K562 (cell line): ENCODE data around the gene POTEF. TPM values are rescaled to one million over a fixed set of nuclear protein-coding genes. Genes with fewer than 3 reads are reported as not detected.

Experiments used
- ATAC-seq: fragments of 200-7000 bp; cut with Tn5 transposase; 3 replicates; pipeline ENCODE4 v1.9.1; 2020; ENCODE audit warnings: moderate library complexity
- BruUV-seq: library from RNA; stranded (reverse); fragments of 400-500 nt; replicated peaks from 2 replicates; lab custom pipeline; 2021; lab: Mats Ljungman, UMichigan
- CTCF ChIA-PET: fragments of 300-600 bp; formaldehyde crosslinking; extraction: SDS; loops from one replicate; lab custom pipeline; 2021; ENCODE audit warnings: low intra/inter-chr PET ratio; lab: Yijun Ruan, JAX
- POLR2A ChIA-PET: fragments of 300-600, 350-650 bp; sonication (Branson Sonifier 250); formaldehyde crosslinking; extraction: SDS; loops from one replicate; lab custom pipeline; 2021; ENCODE audit warnings: antibody characterized with exemption, inconsistent platforms; lab: Yijun Ruan, JAX
- DNase-seq, 4 experiments: peaks; one replicate each; pipeline versions ENCODE4 v3.0.0 to v3.0.0-alpha.2; 2011 to 2018; ENCODE audit warnings: low spot score in 3 of 4, mixed read lengths in 3 of 4; ENCODE audit errors: extremely low read depth in 1 of 4
- FAIRE-seq: peaks from 2 replicates; lab custom pipeline; 2011; peaks lifted over from hg19 to GRCh38; lab: Jason Lieb, UNC
- H2AFZ ChIP-seq: 2 replicates; pipeline ENCODE4 v1.6.0; 2011; ENCODE audit warnings: low read depth, low read length, control low read depth, inconsistent platforms
- H3K27ac ChIP-seq: fragments of 200-600 bp; 3 replicates; pipeline ENCODE4 v1.8.0; 2011; ENCODE audit warnings: low read depth, mild to moderate bottlenecking, control low read depth, inconsistent platforms, low read length, moderate library complexity, mixed read lengths; ENCODE audit errors: extremely low read depth
- H3K27me3 ChIP-seq, 2 experiments: fragments of 300-600 bp in 1 of 2; 2 replicates in 1 of 2; 3 replicates in 1 of 2; pipeline versions ENCODE4 v1.6.0 to v1.8.0; 2011; ENCODE audit warnings: inconsistent platforms in 2 of 2, low read length in 2 of 2, mild to moderate bottlenecking in 1 of 2, mixed read lengths in 1 of 2, moderate library complexity in 1 of 2; ENCODE audit not compliant: control insufficient read depth in 2 of 2, insufficient read depth in 2 of 2
- H3K36me3 ChIP-seq: fragments of 300-600 bp; 3 replicates; pipeline ENCODE4 v1.8.0; 2011; ENCODE audit warnings: mild to moderate bottlenecking, low read length, inconsistent platforms; ENCODE audit not compliant: control insufficient read depth, insufficient read depth
- H3K4me1 ChIP-seq, 2 experiments: fragments of 200-600 bp in 1 of 2; replicated peaks in 1 of 2; 2 replicates in 1 of 2; 3 replicates in 1 of 2; pipeline versions ENCODE4 v1.5.1 to v1.8.0; 2011; ENCODE audit warnings: inconsistent platforms in 2 of 2, low read length in 2 of 2, mild to moderate bottlenecking in 1 of 2, mixed read lengths in 1 of 2, moderate library complexity in 1 of 2; ENCODE audit not compliant: control insufficient read depth in 2 of 2, insufficient read depth in 2 of 2
- H3K4me2 ChIP-seq: 2 replicates; pipeline ENCODE4 v1.6.1; 2011; ENCODE audit warnings: low read length, control low read depth, inconsistent platforms, mixed read lengths; ENCODE audit not compliant: insufficient read depth
- H3K4me3 ChIP-seq: fragments of 200-600 bp; sonication (generic), shearing (Covaris generic); 2 replicates; pipeline ENCODE4 v1.5.1; 2016; ENCODE audit warnings: control low read depth, inconsistent platforms
- H3K79me2 ChIP-seq: fragments of 200-600 bp; 3 replicates; pipeline ENCODE4 v1.8.0; 2011; ENCODE audit warnings: low read length, inconsistent platforms; ENCODE audit not compliant: control insufficient read depth, insufficient read depth
- H3K9ac ChIP-seq, 2 experiments: 2 replicates each; pipeline versions ENCODE4 v1.6.0 to v1.6.1; 2011; ENCODE audit warnings: low read depth in 2 of 2, low read length in 2 of 2, control low read depth in 1 of 2, inconsistent platforms in 1 of 2, mild to moderate bottlenecking in 1 of 2, mixed read lengths in 1 of 2; ENCODE audit not compliant: insufficient read depth in 1 of 2
- H3K9me1 ChIP-seq: one replicate; pipeline ENCODE4 v1.6.0; 2011; ENCODE audit warnings: inconsistent platforms, mild to moderate bottlenecking, low read length, moderate library complexity; ENCODE audit not compliant: control insufficient read depth, insufficient read depth
- H3K9me3 ChIP-seq: replicated peaks from 2 replicates; pipeline ENCODE4 v1.5.1; 2011; ENCODE audit warnings: low read depth, low read length, inconsistent platforms; ENCODE audit not compliant: control insufficient read depth, insufficient read depth
- H4K20me1 ChIP-seq: replicated peaks from 2 replicates; pipeline ENCODE4 v1.6.1; 2011; ENCODE audit warnings: low read length, inconsistent platforms, mixed read lengths; ENCODE audit not compliant: control insufficient read depth, insufficient read depth
- CBX5 ChIP-seq: IDR thresholded peaks from 2 replicates; pipeline ENCODE4 v1.6.1; 2014; ENCODE audit warnings: low read depth, borderline replicate concordance
- CEBPG ChIP-seq, 3 experiments: fragments of 200-800 bp in 1 of 3; sonication (Bioruptor generic) in 1 of 3; sonication (generic) in 1 of 3; formaldehyde crosslinking in 1 of 3; IDR thresholded peaks in 2 of 3; conservative IDR thresholded peaks in 1 of 3; 2 replicates each; pipeline versions ENCODE4 v1.6.1 to v1.8.0; 2016 to 2022; ENCODE audit warnings: missing compliant biosample characterization in 2 of 3, missing genetic modification characterization in 2 of 3, mild to moderate bottlenecking in 1 of 3, missing genetic modification reagents in 1 of 3
- CHCHD3 ChIP-seq: fragments of 250-450 bp; sonication (Bioruptor Pico); IDR thresholded peaks from 2 replicates; pipeline ENCODE4 v2.1.2; 2022; ENCODE audit warnings: mild to moderate bottlenecking
- EP300 ChIP-seq: IDR thresholded peaks from 2 replicates; pipeline ENCODE4 v1.6.1; 2012; ENCODE audit warnings: low read length, improper control_type of control experiment
- MBD2 ChIP-seq: sonication (generic); IDR thresholded peaks from 2 replicates; pipeline ENCODE4 v1.6.1; 2016; ENCODE audit warnings: low read depth, borderline replicate concordance
- RBM25 ChIP-seq: fragments of 200-400 bp; formaldehyde crosslinking; IDR thresholded peaks from 2 replicates; pipeline ENCODE4 v1.6.1; 2018; ENCODE audit warnings: low read length, low read depth, moderate library complexity; ENCODE audit not compliant: severe bottlenecking
- STAT5B ChIP-seq: fragments of 250-450 bp; sonication (Bioruptor Pico); IDR thresholded peaks from 2 replicates; pipeline ENCODE4 v1.8.0; 2021; ENCODE audit warnings: mild to moderate bottlenecking, inconsistent platforms
- ZFP30 ChIP-seq: fragments of 250-450 bp; sonication (Bioruptor Pico); IDR thresholded peaks from 2 replicates; pipeline ENCODE4 v1.8.0; 2022; ENCODE audit warnings: moderate library complexity, mild to moderate bottlenecking, inconsistent platforms, borderline replicate concordance
- ZNF121 ChIP-seq: sonication (generic); formaldehyde crosslinking; conservative IDR thresholded peaks from 2 replicates; pipeline ENCODE4 v1.8.0; 2022; ENCODE audit warnings: missing genetic modification reagents
- ZNF695 ChIP-seq: fragments of 450-650 bp; formaldehyde crosslinking; IDR thresholded peaks from 2 replicates; pipeline ENCODE4 v1.4.0; 2020; ENCODE audit warnings: mild to moderate bottlenecking, moderate library complexity
- WGBS: fragments of 100-300 bp; shearing (Covaris generic); methylation state at CpG from one replicate; pipeline ENCODE4 v1.1.6; 2016; ENCODE audit warnings: low coverage, mixed read lengths; ENCODE audit not compliant: insufficient coverage; ENCODE audit errors: missing lambda C conversion rate; 5-methylcytosine and 5-hydroxymethylcytosine counted together
- in situ Hi-C: fragments of 300-500 bp; cut with MboI; formaldehyde crosslinking; loops from 4 replicates; pipeline ENCODE4 v1.15.0; 2018; ENCODE audit warnings: inconsistent platforms, mixed read lengths
- intact Hi-C: fragments of 100-400 bp; cut with micrococcal nuclease; formaldehyde crosslinking; loops from 2 replicates; pipeline ENCODE4 v1.14.2; 2022
- polyA plus RNA-seq, 8 experiments: library from polyadenylated mRNA; depleted of rRNA in 4 of 8; stranded (reverse) in 5 of 8; unstranded in 3 of 8; fragments of >200 nt; fragmentation: Nextera tagmentation in 2 of 8; fragmentation: Illumina TruSeq in 1 of 8; extraction: Ambion mirVana in 2 of 8; extraction: Trizol in 1 of 8; gene quantifications; 2 replicates each; pipeline versions ENCODE4 v1.2.1 to v1.2.3, GENCODE V29; 2011 to 2014; ENCODE audit warnings: inconsistent platforms in 1 of 8, missing spikeins in 1 of 8
- total RNA-seq, 7 experiments: library from RNA; depleted of rRNA in 6 of 7; stranded (reverse); fragments of >200 nt in 6 of 7; fragmentation: Illumina TruSeq in 2 of 7; extraction: Trizol in 2 of 7; gene quantifications; 2 replicates each; pipeline versions ENCODE4 v1.2.1 to v1.2.3, GENCODE V29; 2011 to 2021; ENCODE audit warnings: low replicate concordance in 1 of 7

The POTEF gene
- total and polyA plus RNA-seq, 9 of the 15 experiments (the other 6 are each of a cell fraction or from before 2014, with no cell fraction given), result 0.04 to 2.2 (median 0.27) TPM; not detected in 1

- Histone ChIP-seq H3K4me2 (no peak overlapping the region), H3K9me1 (no peaks in the 10 kb centered on the region)
- TF ChIP-seq CHCHD3 (CRISPR knock-in tag) (no peak), CBX5 (no peak), ZNF695 (CRISPR knock-in tag) (no peak), ZNF121 (CRISPR knock-in tag) (peak; percentile 75), CEBPG (CRISPR knock-in tag; IDR thresholded peaks at IDR 0.05) (no peak), CEBPG (tag; conservative IDR thresholded peaks at IDR 0.05 in 1 of 2, IDR thresholded peaks at IDR 0.05 in 1 of 2) (no peak), STAT5B (no peak), EP300 (no peak), ZFP30 (CRISPR knock-in tag) (no peak), RBM25 (peak; percentile 29), MBD2 (no peak)
- TF ChIP-seq, all 486 proteins: peak for 2
- DNase-seq (no peak), FAIRE-seq (no peak), ATAC-seq (no peak)
- no TSS peak for BruUV-seq
- ChIA-PET CTCF (no interaction called here), POLR2A (no interaction called here)
- Histone ChIP-seq H3K27me3 (no peaks in the 10 kb centered on the region), H3K27ac (no peak overlapping the region), H3K79me2 (no peaks in the 10 kb centered on the region), H2AFZ (no peak overlapping the region), H4K20me1 (no peaks in the 10 kb centered on the region), H3K4me3 (no peak overlapping the region), H3K9ac (no peak overlapping the region), H3K9me3 (no peaks in the 10 kb centered on the region), H3K36me3 (peaks cover 69% of the 10 kb centered on the region), H3K4me1 (peaks cover 0 to 23% of the 10 kb centered on the region in 2 experiments; a peak in 2 of 5 replicates)
- 97% methylated on average over 8 of the region's 8 CpGs for WGBS
- intact Hi-C loops (no loop called here), in situ Hi-C loops (no loop called here)
These were observed 36.4 kb upstream of the POTEF start for GRCh38 chr2:130165293-130166016.
